Smooth muscle cell (in vitro differentiated cells): ENCODE results near the gene RGS12. TPM values are rescaled to one million over a fixed set of nuclear protein-coding genes. Genes with fewer than 3 reads are reported as not detected.

ENCODE experiments used
- DNase-seq: peaks from one replicate; lab custom pipeline; 2025; ENCODE audit not compliant: unreplicated experiment; lab: John Stamatoyannopoulos, UW
- H2AFZ ChIP-seq: fragments of 200-600 bp; sonication (generic); 2 replicates; pipeline ENCODE4 v1.6.0; 2016; ENCODE audit warnings: antibody characterized with exemption, low read depth, mild to moderate bottlenecking
- H3F3A ChIP-seq: fragments of 200-600 bp; sonication (generic); 2 replicates; pipeline ENCODE4 v1.6.0; 2017; ENCODE audit warnings: antibody characterized with exemption, low read depth
- H3K27ac ChIP-seq: fragments of 200-600 bp; sonication (generic); 2 replicates; pipeline ENCODE4 v1.5.1; 2016; ENCODE audit warnings: low read depth, mild to moderate bottlenecking
- H3K27me3 ChIP-seq: fragments of 200-600 bp; sonication (generic); 2 replicates; pipeline ENCODE4 v1.6.1; 2016; ENCODE audit warnings: low read depth, mild to moderate bottlenecking
- H3K36me3 ChIP-seq: fragments of 200-600 bp; sonication (generic); 2 replicates; pipeline ENCODE4 v1.5.1; 2016; ENCODE audit warnings: low read depth
- H3K4me1 ChIP-seq: fragments of 200-600 bp; sonication (generic); 2 replicates; pipeline ENCODE4 v1.5.1; 2016; ENCODE audit warnings: low read depth
- H3K4me2 ChIP-seq: fragments of 200-600 bp; sonication (generic); 2 replicates; pipeline ENCODE4 v1.6.0; 2016; ENCODE audit warnings: mild to moderate bottlenecking
- H3K4me3 ChIP-seq: fragments of 200-600 bp; sonication (generic); 2 replicates; pipeline ENCODE4 v1.5.1; 2016; ENCODE audit warnings: mild to moderate bottlenecking
- H3K79me2 ChIP-seq: fragments of 200-600 bp; sonication (generic); 2 replicates; pipeline ENCODE4 v1.6.0; 2016; ENCODE audit warnings: low read depth, mild to moderate bottlenecking
- H3K9ac ChIP-seq: fragments of 200-600 bp; sonication (generic); 2 replicates; pipeline ENCODE4 v1.6.0; 2016; ENCODE audit warnings: low read depth
- H3K9me3 ChIP-seq: fragments of 200-600 bp; sonication (generic); replicated peaks from 2 replicates; pipeline ENCODE4 v1.5.1; 2016; ENCODE audit warnings: low read depth
- H4K20me1 ChIP-seq: fragments of 200-600 bp; sonication (generic); 2 replicates; pipeline ENCODE4 v1.6.0; 2016; ENCODE audit warnings: low read depth
- WGBS: methylation state at CpG from one replicate; pipeline ENCODE4 v1.1.7; 2016; ENCODE audit warnings: low lambda C conversion rate; 5-methylcytosine and 5-hydroxymethylcytosine counted together
- polyA plus RNA-seq: library from polyadenylated mRNA; unstranded; fragments of >200 nt; fragmentation: Nextera tagmentation; extraction: Ambion mirVana; gene quantifications from 2 replicates; pipeline ENCODE4 v1.2.1, GENCODE V29; 2016
- total RNA-seq: library from RNA; depleted of rRNA; stranded (reverse); fragments of >200 nt; gene quantifications from 2 replicates; pipeline ENCODE4 v1.2.3, GENCODE V29; 2014
- TF ChIP-seq, protein P1 (sequence below): fragments of 200-600 bp; sonication (generic); IDR thresholded peaks from 2 replicates; pipeline ENCODE4 v1.5.1; 2017; ENCODE audit warnings: borderline replicate concordance, mild to moderate bottlenecking, antibody characterized with exemption; ENCODE audit not compliant: insufficient read depth, poor library complexity, severe bottlenecking

The RGS12 gene
- total and polyA plus RNA-seq, 2 experiments from 2014 or later, result 20.5 to 28.5 TPM

DNA sequence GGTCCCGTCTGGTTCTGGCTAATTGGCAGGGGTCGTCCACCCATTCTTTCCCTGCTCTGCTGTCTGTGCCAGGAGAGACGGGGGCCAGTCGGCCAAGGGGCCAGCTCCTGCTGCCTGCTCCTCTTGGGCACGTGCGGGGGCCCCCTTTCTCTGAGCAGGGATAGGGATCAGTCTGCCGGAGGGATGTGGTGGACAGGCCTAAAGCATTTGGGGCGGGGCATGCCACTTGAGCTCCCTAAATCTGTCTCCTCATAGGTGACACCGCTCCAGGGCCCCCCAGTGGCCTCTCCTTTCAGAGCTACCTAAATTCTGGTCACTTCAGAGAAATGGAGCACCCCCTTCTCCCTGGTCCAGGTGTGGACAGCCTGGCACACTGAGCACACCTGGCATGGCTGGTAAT, 48.1 kb upstream of the RGS12 start:
- Histone ChIP-seq H3K79me2 (no peaks in the 10 kb centered on the region), H4K20me1 (peaks cover 27% of the 10 kb centered on the region), H3K4me3 (no peak overlapping the region), H3K9me3 (no peaks in the 10 kb centered on the region), H3K4me1 (no peaks in the 10 kb centered on the region), H3K27me3 (no peaks in the 10 kb centered on the region), H3F3A (no peaks in the 10 kb centered on the region), H3K4me2 (no peak overlapping the region), H3K27ac (no peak overlapping the region), H3K36me3 (no peaks in the 10 kb centered on the region), H3K9ac (no peak overlapping the region), H2AFZ (no peak overlapping the region)
- 93% methylated on average over 9 of the region's 9 CpGs for WGBS
- DNase-seq, result no peak
- TF ChIP-seq, protein P1, sequence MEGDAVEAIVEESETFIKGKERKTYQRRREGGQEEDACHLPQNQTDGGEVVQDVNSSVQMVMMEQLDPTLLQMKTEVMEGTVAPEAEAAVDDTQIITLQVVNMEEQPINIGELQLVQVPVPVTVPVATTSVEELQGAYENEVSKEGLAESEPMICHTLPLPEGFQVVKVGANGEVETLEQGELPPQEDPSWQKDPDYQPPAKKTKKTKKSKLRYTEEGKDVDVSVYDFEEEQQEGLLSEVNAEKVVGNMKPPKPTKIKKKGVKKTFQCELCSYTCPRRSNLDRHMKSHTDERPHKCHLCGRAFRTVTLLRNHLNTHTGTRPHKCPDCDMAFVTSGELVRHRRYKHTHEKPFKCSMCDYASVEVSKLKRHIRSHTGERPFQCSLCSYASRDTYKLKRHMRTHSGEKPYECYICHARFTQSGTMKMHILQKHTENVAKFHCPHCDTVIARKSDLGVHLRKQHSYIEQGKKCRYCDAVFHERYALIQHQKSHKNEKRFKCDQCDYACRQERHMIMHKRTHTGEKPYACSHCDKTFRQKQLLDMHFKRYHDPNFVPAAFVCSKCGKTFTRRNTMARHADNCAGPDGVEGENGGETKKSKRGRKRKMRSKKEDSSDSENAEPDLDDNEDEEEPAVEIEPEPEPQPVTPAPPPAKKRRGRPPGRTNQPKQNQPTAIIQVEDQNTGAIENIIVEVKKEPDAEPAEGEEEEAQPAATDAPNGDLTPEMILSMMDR, result no peak

DNA sequence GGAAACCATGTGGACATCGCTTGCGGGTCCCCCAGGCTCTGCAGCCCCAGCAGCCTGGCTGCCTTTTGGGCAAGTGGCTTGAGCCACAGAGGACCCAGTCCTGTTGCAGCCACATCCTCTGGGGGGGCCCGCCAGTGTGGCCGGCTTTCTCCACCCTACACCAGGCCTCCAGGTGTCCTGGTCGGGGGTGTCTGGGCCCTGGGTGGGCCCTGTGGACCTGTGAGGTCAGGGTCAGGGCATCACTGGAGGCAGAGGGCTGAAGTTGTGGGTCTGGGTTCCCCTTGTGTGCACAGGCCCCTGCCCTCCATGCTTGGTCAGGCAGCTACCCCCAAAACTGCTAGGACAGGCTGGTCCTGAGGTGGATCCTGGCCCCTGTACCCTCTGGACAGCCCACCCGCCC, 47.1 kb upstream of the RGS12 start:
- H4K20me1 ChIP-seq, result peaks cover 26% of the 10 kb centered on the region
- no peaks in the 10 kb centered on the region for H3F3A ChIP-seq
- no peaks in the 10 kb centered on the region for H3K4me1 ChIP-seq
- TF ChIP-seq, protein P1, result no peak
- H3K27ac ChIP-seq, result no peak overlapping the region
- H3K9me3 ChIP-seq, result no peaks in the 10 kb centered on the region
- no peak for DNase-seq
- no peak overlapping the region for H3K4me3 ChIP-seq
- H3K9ac ChIP-seq, result no peak overlapping the region
- WGBS, result 91% methylated on average over 6 of the region's 6 CpGs
- H3K4me2 ChIP-seq, result no peak overlapping the region
- H3K79me2 ChIP-seq, result no peaks in the 10 kb centered on the region
- no peaks in the 10 kb centered on the region for H3K27me3 ChIP-seq
- H2AFZ ChIP-seq, result no peak overlapping the region
- no peaks in the 10 kb centered on the region for H3K36me3 ChIP-seq

DNA sequence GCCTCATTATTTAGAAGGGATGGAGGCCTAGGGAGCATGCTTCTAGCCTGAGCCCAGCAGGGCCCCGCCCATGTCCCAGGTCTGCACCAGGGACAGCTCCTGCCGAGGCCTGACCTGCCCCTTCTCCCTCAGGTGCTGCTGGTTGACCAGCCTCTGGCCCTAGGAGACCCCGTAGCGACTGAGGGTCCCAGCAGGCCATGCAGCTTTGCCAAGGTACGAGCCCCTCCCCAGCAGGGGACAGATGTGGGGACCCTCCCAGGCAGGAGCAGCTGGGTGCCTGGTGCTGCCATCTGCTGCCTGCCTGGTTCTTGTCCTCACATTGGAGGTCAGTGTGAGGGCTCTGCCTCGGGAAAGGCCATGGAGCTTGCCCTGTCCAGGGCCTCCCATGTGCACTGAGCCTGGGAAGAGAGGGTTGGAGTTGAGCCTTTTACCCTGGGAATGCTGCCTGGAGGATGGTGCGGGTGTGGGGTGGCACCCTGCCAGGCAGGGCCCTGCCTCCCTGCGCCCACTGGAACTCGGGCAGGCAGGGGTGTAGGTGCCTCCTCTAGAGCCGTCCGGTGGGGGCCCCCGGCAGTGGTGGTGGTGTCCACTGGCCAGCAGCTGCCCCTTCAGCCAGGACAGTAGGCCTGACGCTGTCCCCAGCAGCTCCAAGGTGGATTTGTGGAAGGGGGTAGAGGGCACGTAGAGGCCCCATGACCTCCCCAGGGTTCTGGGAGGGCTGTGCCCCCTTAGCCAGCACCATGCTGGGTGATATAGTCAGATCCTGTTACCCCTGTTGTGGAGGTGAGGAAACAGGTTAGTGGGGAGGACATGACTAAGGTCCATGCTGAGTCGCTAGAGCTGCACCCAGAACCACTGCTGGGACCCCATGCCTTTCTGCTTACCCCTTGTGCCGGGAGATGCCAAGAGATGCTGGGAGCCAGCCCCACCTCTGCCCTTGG, 46.1 kb upstream of the RGS12 start:
- Histone ChIP-seq H4K20me1 (peaks cover 16% of the 10 kb centered on the region), H2AFZ (no peak overlapping the region), H3K4me3 (no peak overlapping the region), H3K4me1 (no peaks in the 10 kb centered on the region), H3K9ac (no peak overlapping the region), H3F3A (no peaks in the 10 kb centered on the region), H3K27ac (no peak overlapping the region), H3K36me3 (no peaks in the 10 kb centered on the region), H3K79me2 (no peaks in the 10 kb centered on the region), H3K27me3 (no peaks in the 10 kb centered on the region), H3K4me2 (no peak overlapping the region), H3K9me3 (no peaks in the 10 kb centered on the region)
- 92% methylated on average over 16 of the region's 16 CpGs for WGBS
- DNase-seq, result no peak
- TF ChIP-seq, protein P1, result no peak
